OCI-LY3 (cell line): ENCODE measurements around the gene USP19.

ENCODE experiments used
- EZH2phosphoT487 ChIP-seq: fragments of 200-600 bp; shearing (Covaris generic); IDR thresholded peaks from 2 replicates; pipeline ENCODE4 v1.6.1; 2018; ENCODE audit warnings: antibody characterized with exemption, mixed run types, low read depth
- TF ChIP-seq, protein P1 (sequence below): fragments of 200-600, 300-600 bp; sonication (generic); IDR thresholded peaks from 2 replicates; pipeline ENCODE4 v1.5.1; 2014; ENCODE audit warnings: antibody characterized with exemption, low read length, low read depth

GRCh38 chr3:49123687-49124086, 3.1 kb upstream of the USP19 start:
- TF ChIP-seq, protein P1, sequence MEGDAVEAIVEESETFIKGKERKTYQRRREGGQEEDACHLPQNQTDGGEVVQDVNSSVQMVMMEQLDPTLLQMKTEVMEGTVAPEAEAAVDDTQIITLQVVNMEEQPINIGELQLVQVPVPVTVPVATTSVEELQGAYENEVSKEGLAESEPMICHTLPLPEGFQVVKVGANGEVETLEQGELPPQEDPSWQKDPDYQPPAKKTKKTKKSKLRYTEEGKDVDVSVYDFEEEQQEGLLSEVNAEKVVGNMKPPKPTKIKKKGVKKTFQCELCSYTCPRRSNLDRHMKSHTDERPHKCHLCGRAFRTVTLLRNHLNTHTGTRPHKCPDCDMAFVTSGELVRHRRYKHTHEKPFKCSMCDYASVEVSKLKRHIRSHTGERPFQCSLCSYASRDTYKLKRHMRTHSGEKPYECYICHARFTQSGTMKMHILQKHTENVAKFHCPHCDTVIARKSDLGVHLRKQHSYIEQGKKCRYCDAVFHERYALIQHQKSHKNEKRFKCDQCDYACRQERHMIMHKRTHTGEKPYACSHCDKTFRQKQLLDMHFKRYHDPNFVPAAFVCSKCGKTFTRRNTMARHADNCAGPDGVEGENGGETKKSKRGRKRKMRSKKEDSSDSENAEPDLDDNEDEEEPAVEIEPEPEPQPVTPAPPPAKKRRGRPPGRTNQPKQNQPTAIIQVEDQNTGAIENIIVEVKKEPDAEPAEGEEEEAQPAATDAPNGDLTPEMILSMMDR, result no peak
- TF ChIP-seq EZH2phosphoT487, result no peak
